ENCODE results near the gene TRAT1. TPM values are rescaled to one million over a fixed set of nuclear protein-coding genes. Genes with fewer than 3 reads are reported as not detected.

Gene TRAT1
- polyA plus RNA-seq, 3 donors = 0.07 to 0.18 (median 0.16) TPM

DNA sequence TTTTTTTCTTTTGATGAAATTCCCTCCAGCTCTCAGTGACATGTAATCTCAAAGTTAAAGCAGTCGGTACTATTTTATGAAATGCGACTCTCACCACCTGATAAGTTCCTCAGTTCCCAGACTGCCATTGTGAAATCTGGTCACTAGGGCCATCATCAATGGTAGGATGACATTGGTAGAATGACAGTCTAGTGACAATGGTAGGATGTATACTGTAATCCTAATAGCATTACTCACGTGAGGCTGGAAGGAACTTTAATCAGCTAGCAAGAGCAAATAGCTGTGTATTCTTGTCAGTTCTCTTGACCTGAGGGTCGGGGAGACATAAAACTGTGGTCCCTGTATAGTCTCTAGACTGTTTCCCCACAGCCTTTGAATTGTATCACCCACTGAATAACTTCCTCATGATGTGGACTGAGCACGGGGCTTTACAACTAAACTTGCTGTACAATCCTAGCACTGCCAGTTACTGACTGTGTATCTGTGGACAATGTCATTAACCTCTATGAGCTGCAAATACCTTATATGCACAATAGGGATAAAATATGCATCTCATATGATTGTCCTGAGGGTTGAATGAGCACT lies 23.2 kb downstream of the TRAT1 start:
- no peak for DNase-seq (ENCODE audit: extremely low read depth in 1 of 11, low read depth in 9 of 11, low spot score in 4 of 11)

GRCh38 chr3:108847187-108847586 lies 24.6 kb downstream of the TRAT1 start:
- DNase-seq (ENCODE audit: extremely low read depth in 1 of 11, low read depth in 9 of 11, low spot score in 4 of 11) = no peak

DNA sequence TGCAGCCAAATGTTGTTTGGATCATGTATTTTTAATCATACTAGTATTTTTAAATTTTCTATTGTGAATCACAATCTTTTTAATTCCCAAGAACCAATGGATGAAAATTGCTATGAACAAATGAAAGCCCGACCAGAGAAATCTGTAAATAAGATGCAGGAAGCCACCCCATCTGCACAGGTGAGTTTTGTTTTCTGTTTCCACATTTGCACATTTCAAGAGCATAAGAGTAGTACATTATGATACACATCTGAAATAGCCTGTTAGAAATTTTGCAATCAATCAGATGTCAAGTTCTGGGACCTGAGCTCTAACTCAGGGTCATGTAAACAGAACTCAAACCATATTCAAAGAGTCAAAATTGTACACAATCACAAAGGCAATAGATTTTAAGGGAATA lies 26.5 kb downstream of the TRAT1 start:
- DNase-seq (ENCODE audit: extremely low read depth in 1 of 11, low read depth in 9 of 11, low spot score in 4 of 11) = no peak

DNA sequence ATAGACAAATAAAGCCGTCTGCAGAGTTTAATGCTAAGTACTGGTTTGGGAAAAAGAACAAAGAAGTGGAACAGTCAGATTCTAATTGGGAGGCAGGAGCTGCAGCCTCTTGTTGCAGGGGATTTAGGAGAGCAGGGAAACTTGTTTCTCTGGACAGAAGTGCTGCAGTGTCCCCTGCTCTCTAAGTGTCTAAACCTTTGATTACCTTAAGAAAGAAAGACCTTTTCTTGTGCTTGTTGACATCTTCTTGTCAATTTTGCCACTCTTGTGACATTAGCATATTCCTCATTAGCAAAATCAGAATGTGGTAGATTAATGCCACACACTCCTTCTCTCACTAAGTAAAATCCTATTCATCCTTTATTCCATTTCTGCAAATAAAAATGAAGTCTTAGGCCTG lies 38.8 kb downstream of the TRAT1 start:
- DNase-seq (ENCODE audit: extremely low read depth in 1 of 11, low read depth in 9 of 11, low spot score in 4 of 11) = no peak

- DNase-seq (ENCODE audit: extremely low read depth in 1 of 11, low read depth in 9 of 11, low spot score in 4 of 11) = no peak
Measured at GRCh38 chr3:108862865-108863798, 40.5 kb downstream of the TRAT1 start.

DNA sequence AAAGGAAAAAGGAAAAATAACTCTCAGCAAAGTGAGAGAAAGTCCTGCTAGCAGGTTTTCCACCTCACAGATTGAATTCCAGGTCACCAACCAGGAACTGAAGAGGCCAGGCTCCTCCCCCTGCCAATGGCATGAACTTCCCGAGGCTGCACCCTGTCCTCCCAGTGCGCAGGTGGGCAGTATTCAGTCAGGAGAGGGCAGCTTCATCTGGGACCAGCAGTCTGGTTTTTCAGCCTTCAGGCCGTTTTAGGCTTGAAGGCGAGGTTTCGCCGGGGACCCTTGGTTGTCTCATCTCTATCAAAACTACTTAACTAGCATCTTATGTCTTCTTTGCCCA lies 41.2 kb downstream of the TRAT1 start:
- DNase-seq (ENCODE audit: extremely low read depth in 1 of 11, low read depth in 9 of 11, low spot score in 4 of 11) = no peak

DNA sequence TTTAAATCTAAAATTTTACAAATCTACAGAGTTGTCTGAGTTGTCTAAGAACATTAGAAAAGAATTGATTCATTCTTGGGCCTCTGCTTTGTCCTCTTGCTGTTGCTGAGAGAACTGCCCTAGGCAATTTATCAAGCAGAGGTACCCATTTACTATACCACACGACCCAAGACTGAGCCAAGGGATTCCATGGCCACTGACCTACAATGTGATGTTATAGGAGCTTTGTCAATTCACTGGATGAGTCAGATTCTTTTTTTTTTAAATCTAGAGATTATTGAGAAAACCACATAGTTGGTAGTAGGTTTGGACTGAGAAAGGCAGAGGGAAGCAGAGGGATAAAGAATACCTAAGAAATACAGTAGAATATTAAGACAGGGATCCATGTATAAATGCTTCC lies 55.3 kb downstream of the TRAT1 start:
- no peak for DNase-seq (ENCODE audit: extremely low read depth in 1 of 11, low read depth in 9 of 11, low spot score in 4 of 11)

- no peak for DNase-seq (ENCODE audit: extremely low read depth in 1 of 11, low read depth in 9 of 11, low spot score in 4 of 11)
Measured at GRCh38 chr3:108879915-108880314, 57.3 kb downstream of the TRAT1 start.

GRCh38 chr3:108882762-108883161 lies 60.2 kb downstream of the TRAT1 start:
- DNase-seq (ENCODE audit: extremely low read depth in 1 of 11, low read depth in 9 of 11, low spot score in 4 of 11) = no peak

GRCh38 chr3:108883373-108883772 lies 60.8 kb downstream of the TRAT1 start:
- DNase-seq (ENCODE audit: extremely low read depth in 1 of 11, low read depth in 9 of 11, low spot score in 4 of 11) = no peak

DNA sequence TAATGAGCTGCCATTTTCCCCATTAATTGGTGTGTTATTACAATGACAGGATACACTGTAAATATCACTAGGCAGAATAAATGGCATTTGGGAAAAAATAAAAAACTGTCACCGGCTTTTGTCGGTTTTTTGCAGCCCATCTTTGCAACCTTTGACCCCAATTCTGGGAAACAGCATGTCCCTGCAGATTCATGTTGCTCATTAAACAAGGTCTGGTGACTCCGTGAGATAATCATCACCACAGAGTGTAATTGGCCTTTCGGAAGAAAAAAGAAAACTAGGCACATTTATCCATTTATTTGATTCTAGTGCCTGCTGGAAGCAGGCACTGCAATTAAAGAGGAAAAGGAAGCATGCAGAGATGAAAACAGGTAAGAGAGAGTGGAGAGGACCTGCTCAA lies 64.5 kb downstream of the TRAT1 start:
- peak in 2 of 11 donors; percentile 12 to 29 for DNase-seq (ENCODE audit: extremely low read depth in 1 of 11, low read depth in 9 of 11, low spot score in 4 of 11)

GRCh38 chr3:108887777-108888176 lies 65.2 kb downstream of the TRAT1 start:
- DNase-seq (ENCODE audit: extremely low read depth in 1 of 11, low read depth in 9 of 11, low spot score in 4 of 11) = no peak

DNA sequence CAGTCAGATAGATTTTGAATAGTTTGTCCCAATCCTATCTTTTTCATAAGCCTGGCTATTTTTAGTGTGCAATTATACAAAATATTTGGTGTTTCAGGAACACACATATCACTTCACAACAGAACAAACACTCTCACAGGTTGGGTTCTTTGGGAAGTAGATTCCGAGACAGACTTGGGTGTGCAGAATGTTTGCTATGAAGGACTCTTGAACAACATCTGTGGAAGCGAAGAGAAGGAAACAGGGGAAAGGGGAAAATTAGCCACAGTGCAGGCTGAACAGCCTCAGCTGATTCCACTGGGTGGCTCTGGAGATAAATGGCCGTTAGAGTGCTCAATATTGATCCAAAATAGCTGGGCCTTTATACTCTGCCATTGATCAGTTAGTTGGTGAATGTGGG lies 69.2 kb downstream of the TRAT1 start:
- DNase-seq (ENCODE audit: extremely low read depth in 1 of 11, low read depth in 9 of 11, low spot score in 4 of 11) = no peak

DNA sequence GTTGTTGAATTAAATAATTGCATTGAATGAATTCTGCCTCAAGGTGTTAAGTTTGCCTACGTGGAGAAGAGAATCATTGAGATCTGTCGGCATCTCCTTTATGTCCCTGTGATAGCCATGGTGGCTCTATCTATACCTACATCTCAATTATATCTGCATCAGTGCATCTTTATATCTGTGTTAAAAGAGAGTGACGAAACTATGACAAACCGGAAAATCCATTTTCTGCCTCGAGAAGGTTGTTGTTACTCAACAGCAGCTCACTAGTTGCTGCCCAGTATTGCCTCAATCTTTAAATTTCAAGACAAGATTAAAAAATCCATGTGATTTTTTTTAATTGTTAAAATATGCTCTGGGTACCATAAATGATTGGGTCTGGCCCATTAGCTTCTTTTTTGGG lies 72.4 kb downstream of the TRAT1 start:
- DNase-seq (ENCODE audit: extremely low read depth in 1 of 11, low read depth in 9 of 11, low spot score in 4 of 11) = no peak

DNA sequence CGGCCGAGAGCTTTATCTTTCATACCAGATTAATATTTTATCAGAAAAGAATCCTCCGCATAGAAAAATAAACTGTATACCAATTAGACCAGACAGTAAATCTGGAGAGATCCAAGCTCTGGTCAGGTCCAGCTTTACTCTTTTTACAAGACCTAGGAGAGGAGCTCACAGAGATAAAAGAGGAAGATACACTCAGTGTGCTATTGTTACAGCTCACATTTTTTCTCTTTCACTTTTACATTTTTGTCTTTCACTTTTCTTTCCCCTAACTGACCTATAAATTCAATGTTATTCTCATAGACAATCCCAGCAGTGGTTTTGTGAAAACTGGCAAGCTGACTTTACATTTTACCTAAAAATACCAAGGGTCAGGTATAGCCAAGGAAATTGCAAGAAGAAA lies 75.3 kb downstream of the TRAT1 start:
- DNase-seq (ENCODE audit: extremely low read depth in 1 of 11, low read depth in 9 of 11, low spot score in 4 of 11) = no peak

DNA sequence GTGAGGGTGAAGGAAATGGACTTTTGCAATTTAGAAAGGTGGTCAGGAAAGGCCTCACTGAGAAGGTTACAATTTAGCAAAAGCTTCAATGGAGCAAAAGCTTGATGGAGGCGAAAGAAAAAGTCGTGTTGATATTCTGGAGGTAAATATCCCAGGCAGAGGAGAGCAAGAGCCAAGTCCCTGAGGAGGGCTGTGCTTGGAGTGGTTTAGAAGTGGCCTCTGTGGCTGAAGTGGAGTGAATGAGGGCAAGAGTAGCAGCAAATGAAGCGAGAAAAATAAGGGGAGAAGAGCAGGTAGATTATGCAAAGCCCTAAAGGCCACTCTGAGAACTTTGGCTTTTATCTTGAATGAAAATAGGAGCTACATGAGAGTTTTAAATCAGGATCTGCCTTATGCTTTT lies 76.9 kb downstream of the TRAT1 start:
- no peak for DNase-seq (ENCODE audit: extremely low read depth in 1 of 11, low read depth in 9 of 11, low spot score in 4 of 11)

Other genes with a start within 250 kb of the TRAT1 start
- 10 to 100 TPM; 18.7 to 20.9 (median 20.3) TPM for gene CIP2A, start 233.3 kb upstream of the TRAT1 start, polyA plus RNA-seq (ENCODE audit: insufficient read length in 3 of 3)
- gene DZIP3, start 233.1 kb upstream of the TRAT1 start, polyA plus RNA-seq (ENCODE audit: insufficient read length in 3 of 3) = 10 to 100 TPM; 30.7 to 38.9 (median 35.4) TPM
- not detected for gene RETNLB, start 65.4 kb upstream of the TRAT1 start, polyA plus RNA-seq (ENCODE audit: insufficient read length in 3 of 3)
- under 1 TPM; 0.22 to 0.35 (median 0.27) TPM for gene GUCA1C, start 131.1 kb downstream of the TRAT1 start, polyA plus RNA-seq (ENCODE audit: insufficient read length in 3 of 3)

Measured in renal cortex interstitium (tissue), 11 donors.